ENCODE measurements around the gene OPN4. TPM values are rescaled to one million over a fixed set of nuclear protein-coding genes. Genes with fewer than 3 reads are reported as not detected.

Gene OPN4
- total and polyA plus RNA-seq, 9 donors, result 0.08 TPM; not detected in 8

GRCh38 chr10:86677374-86677773 lies 23.0 kb downstream of the OPN4 start:
- H3K27ac ChIP-seq, result no peak overlapping the region
- whole genome bisulfite sequencing, 3 donors, result 78 to 92% (median 86%) methylated on average over 6 of the region's 6 CpGs
- DNase-seq, result no peak

GRCh38 chr10:86678999-86679792 lies 24.8 kb downstream of the OPN4 start:
- intact Hi-C loops (cut with DNase I), result no loop called here
- TF ChIP-seq EP300 (IDR thresholded peaks at IDR 0.05), result no peak
- TF ChIP-seq POLR2A (IDR thresholded peaks at IDR 0.05), result no peak
- TF ChIP-seq CTCF (IDR thresholded peaks at IDR 0.05), result no peak
- Histone ChIP-seq H3K4me1 (ENCODE audit: insufficient read depth) (peaks cover 7% of the 10 kb centered on the region), H3K27ac (no peak overlapping the region), H3K27me3 (no peaks in the 10 kb centered on the region), H3K36me3 (no peaks in the 10 kb centered on the region), H3K9me3 (no peaks in the 10 kb centered on the region), H3K4me3 (no peak overlapping the region)
- 89 to 93% (median 89%) methylated on average over 13 of the region's 13 CpGs for WGBS, 3 donors
- DNase-seq, result no peak

More at GRCh38 chr10:86677374-86677773, 23.0 kb downstream of the OPN4 start:
- Histone ChIP-seq H3K9me3 (no peaks in the 10 kb centered on the region), H3K4me3 (no peak overlapping the region), H3K4me1 (ENCODE audit: insufficient read depth) (peaks cover 17% of the 10 kb centered on the region), H3K27me3 (no peaks in the 10 kb centered on the region), H3K36me3 (no peaks in the 10 kb centered on the region)
- intact Hi-C loops (cut with DNase I), result no loop called here
- no peak for TF ChIP-seq CTCF (IDR thresholded peaks at IDR 0.05)
- TF ChIP-seq EP300 (IDR thresholded peaks at IDR 0.05), result no peak
- TF ChIP-seq POLR2A (IDR thresholded peaks at IDR 0.05), result no peak

- TF ChIP-seq CTCF (IDR thresholded peaks at IDR 0.05) (no peak), POLR2A (IDR thresholded peaks at IDR 0.05) (no peak), EP300 (IDR thresholded peaks at IDR 0.05) (no peak)
- Histone ChIP-seq H3K36me3 (no peaks in the 10 kb centered on the region), H3K9me3 (no peaks in the 10 kb centered on the region), H3K27ac (no peak overlapping the region), H3K4me1 (ENCODE audit: insufficient read depth) (peaks cover 9% of the 10 kb centered on the region), H3K4me3 (no peak overlapping the region), H3K27me3 (no peaks in the 10 kb centered on the region)
- DNase-seq, result peak in 1 of 5 donors; percentile 29
- intact Hi-C loops (cut with DNase I), result no loop called here
- 87 to 90% (median 88%) methylated on average over 13 to 14 of the region's 14 CpGs for WGBS, 3 donors
Observed at GRCh38 chr10:86681047-86681446, 26.7 kb downstream of the OPN4 start.

GRCh38 chr10:86681722-86682386 lies 27.5 kb downstream of the OPN4 start:
- no peak overlapping the region for H3K27ac ChIP-seq
- H3K36me3 ChIP-seq, result no peaks in the 10 kb centered on the region
- peak in 1 of 5 donors; percentile 25 for DNase-seq
- no peaks in the 10 kb centered on the region for H3K9me3 ChIP-seq
- no peak overlapping the region for H3K4me3 ChIP-seq
- TF ChIP-seq POLR2A (IDR thresholded peaks at IDR 0.05) (no peak), EP300 (IDR thresholded peaks at IDR 0.05) (no peak), CTCF (IDR thresholded peaks at IDR 0.05) (no peak)
- H3K4me1 ChIP-seq (ENCODE audit: insufficient read depth), result peaks cover 9% of the 10 kb centered on the region
- intact Hi-C loops (cut with DNase I), result no loop called here
- no peaks in the 10 kb centered on the region for H3K27me3 ChIP-seq
- WGBS, 3 donors, result 87 to 93% (median 91%) methylated on average over 19 to 22 of the region's 22 CpGs

Measured in ovary (tissue), 9 donors.